HCT116 (cell line): ENCODE measurements around the gene DYNC2LI1. TPM values are rescaled to one million over a fixed set of nuclear protein-coding genes. Genes with fewer than 3 reads are reported as not detected.

ENCODE experiments used
- ATAC-seq: fragments of 200-7000 bp; cut with Tn5 transposase; 2 replicates; pipeline ENCODE4 v1.9.1; 2020; ENCODE audit warnings: mild to moderate bottlenecking, moderate library complexity
- BruUV-seq: library from RNA; stranded (reverse); fragments of 400-500 nt; replicated peaks from 2 replicates; lab custom pipeline; 2021; lab: Mats Ljungman, UMichigan
- CTCF ChIA-PET: fragments of 300-600 bp; sonication (Branson Sonifier 250); formaldehyde crosslinking; loops from one replicate; lab custom pipeline; 2021; ENCODE audit warnings: antibody characterized with exemption; lab: Charles Lee
- POLR2A ChIA-PET: fragments of 300-600, 350-600 bp; sonication (Branson Sonifier 250); formaldehyde crosslinking; loops from one replicate; lab custom pipeline; 2021; ENCODE audit warnings: antibody characterized with exemption; lab: Charles Lee
- RAD21 ChIA-PET, 2 experiments: fragments of 300-600 bp; sonication (Branson Sonifier 250); formaldehyde crosslinking; loops; one replicate each; lab custom pipeline; 2023; ENCODE audit warnings: low total read pairs in 2 of 2; ENCODE audit not compliant: uncharacterized antibody in 2 of 2, unreplicated experiment in 2 of 2, low non-redundant PET in 1 of 2; lab: Charles Lee
- DNase-seq: peaks from one replicate; pipeline ENCODE4 v3.0.0-alpha.2; 2010; ENCODE audit warnings: low read depth, low spot score
- H2AFZ ChIP-seq: fragments of 200-600 bp; shearing (Covaris generic), sonication (generic); 2 replicates; pipeline ENCODE4 v1.6.1; 2017; ENCODE audit warnings: low read depth, mixed run types, mixed read lengths, antibody characterized with exemption, low read length; ENCODE audit not compliant: poor library complexity, severe bottlenecking
- H3K27ac ChIP-seq: 2 replicates; pipeline ENCODE4 v1.5.1; 2012; ENCODE audit warnings: low read depth, low read length
- H3K27me3 ChIP-seq: fragments of 200-600 bp; sonication (generic); 2 replicates; pipeline ENCODE4 v1.6.1; 2016; ENCODE audit warnings: mixed run types, low read length, mixed read lengths; ENCODE audit not compliant: insufficient read depth
- H3K36me3 ChIP-seq, 2 experiments: fragments of 200-500 bp in 1 of 2; fragments of 200-600 bp in 1 of 2; sonication (Bioruptor generic) in 1 of 2; sonication (generic) in 1 of 2; 2 replicates each; pipeline versions ENCODE4 v1.5.1 to v1.6.1; 2014 to 2016; ENCODE audit warnings: low read length in 2 of 2, inconsistent platforms in 1 of 2, mixed read lengths in 1 of 2, mixed run types in 1 of 2; ENCODE audit not compliant: insufficient read depth in 2 of 2, control insufficient read depth in 1 of 2
- H3K4me1 ChIP-seq, 2 experiments: fragments of 200-600 bp in 1 of 2; sonication (generic) in 1 of 2; 2 replicates each; pipeline versions ENCODE4 v1.5.1 to v1.6.1; 2012 to 2017; ENCODE audit warnings: low read length in 2 of 2, inconsistent platforms in 1 of 2, mild to moderate bottlenecking in 1 of 2, mixed read lengths in 1 of 2, mixed run types in 1 of 2, moderate library complexity in 1 of 2; ENCODE audit not compliant: insufficient read depth in 2 of 2, control insufficient read depth in 1 of 2
- H3K4me2 ChIP-seq: fragments of 200-600 bp; sonication (generic); 2 replicates; pipeline ENCODE4 v1.6.1; 2017; ENCODE audit warnings: mixed run types, low read length, mixed read lengths
- H3K4me3 ChIP-seq, 2 experiments: fragments of 200-600 bp in 1 of 2; sonication (generic) in 1 of 2; replicated peaks in 1 of 2; 2 replicates each; pipeline ENCODE4 v1.5.1; 2011 to 2016; ENCODE audit warnings: low read length in 2 of 2, control low read depth in 1 of 2, low read depth in 1 of 2, mild to moderate bottlenecking in 1 of 2, mixed read lengths in 1 of 2, mixed run types in 1 of 2
- H3K79me2 ChIP-seq: fragments of 200-600 bp; sonication (generic); 2 replicates; pipeline ENCODE4 v1.6.1; 2017; ENCODE audit warnings: mild to moderate bottlenecking, mixed run types, low read length, moderate library complexity, mixed read lengths; ENCODE audit not compliant: insufficient read depth
- H3K9ac ChIP-seq: fragments of 200-600 bp; sonication (generic); 2 replicates; pipeline ENCODE4 v1.6.1; 2016; ENCODE audit warnings: low read length, mixed read lengths
- H3K9me2 ChIP-seq: fragments of 200-600 bp; sonication (generic), shearing (Covaris generic); 2 replicates; pipeline ENCODE4 v1.6.1; 2017; ENCODE audit warnings: mixed run types, mild to moderate bottlenecking, moderate library complexity; ENCODE audit not compliant: insufficient read depth
- H3K9me3 ChIP-seq, 2 experiments: fragments of 200-500 bp in 1 of 2; fragments of 200-600 bp in 1 of 2; sonication (Bioruptor generic) in 1 of 2; sonication (generic) in 1 of 2; 2 replicates each; pipeline ENCODE4 v1.6.1; 2014 to 2017; ENCODE audit warnings: low read length in 2 of 2, mixed read lengths in 2 of 2, inconsistent platforms in 1 of 2, low read depth in 1 of 2, mild to moderate bottlenecking in 1 of 2, mixed run types in 1 of 2, moderate library complexity in 1 of 2; ENCODE audit not compliant: control insufficient read depth in 1 of 2, insufficient read depth in 1 of 2
- H4K20me1 ChIP-seq: fragments of 200-600 bp; sonication (generic), shearing (Covaris generic); 2 replicates; pipeline ENCODE4 v1.6.1; 2017; ENCODE audit warnings: mixed run types, mild to moderate bottlenecking, moderate library complexity; ENCODE audit not compliant: insufficient read depth
- CBX3 ChIP-seq: IDR thresholded peaks from 2 replicates; pipeline ENCODE4 v1.6.1; 2012; ENCODE audit warnings: low read depth
- ELF1 ChIP-seq: IDR thresholded peaks from 2 replicates; pipeline ENCODE4 v1.6.1; 2012; ENCODE audit warnings: low read depth, borderline replicate concordance
- JUND ChIP-seq: IDR thresholded peaks from 2 replicates; pipeline ENCODE4 v1.6.1; 2012
- SIN3A ChIP-seq: IDR thresholded peaks from 2 replicates; pipeline ENCODE4 v1.6.1; 2012; ENCODE audit warnings: low read depth
- SRF ChIP-seq: IDR thresholded peaks from 2 replicates; pipeline ENCODE4 v1.6.1; 2012; ENCODE audit warnings: low read depth
- YY1 ChIP-seq: IDR thresholded peaks from 2 replicates; pipeline ENCODE4 v1.6.1; 2011; ENCODE audit warnings: low read length, low read depth, moderate library complexity, mild to moderate bottlenecking; ENCODE audit not compliant: insufficient replicate concordance; ENCODE audit errors: extremely low read depth
- ZFX ChIP-seq: fragments of 450-650 bp; IDR thresholded peaks from 2 replicates; pipeline ENCODE4 v1.6.1; 2017
- intact Hi-C: fragments of 100-400 bp; cut with micrococcal nuclease; formaldehyde crosslinking; loops from 2 replicates; pipeline ENCODE4 v1.10.0; 2022
- total RNA-seq: library from RNA; stranded (reverse); gene quantifications from one replicate; pipeline ENCODE4 v1.2.1, GENCODE V29; 2021; ENCODE audit not compliant: unreplicated experiment
- TF ChIP-seq, protein P1 (sequence below): IDR thresholded peaks from 2 replicates; pipeline ENCODE4 v1.6.1; 2011; ENCODE audit warnings: mild to moderate bottlenecking, low read length, moderate library complexity; ENCODE audit not compliant: insufficient replicate concordance; ENCODE audit errors: extremely low read depth
- TF ChIP-seq, protein P2 (sequence below), 3 experiments: fragments of 200-600 bp in 1 of 3; sonication (generic) in 1 of 3; IDR thresholded peaks in 2 of 3; conservative IDR thresholded peaks in 1 of 3; 2 replicates each; pipeline ENCODE4 v1.5.1; 2012 to 2017; ENCODE audit warnings: low read depth in 2 of 3, low read length in 2 of 3, antibody characterized with exemption in 1 of 3, borderline replicate concordance in 1 of 3, control low read depth in 1 of 3, mild to moderate bottlenecking in 1 of 3, mixed read lengths in 1 of 3, mixed run types in 1 of 3, moderate library complexity in 1 of 3; ENCODE audit not compliant: insufficient read depth in 1 of 3

Gene DYNC2LI1
- total RNA-seq, 1 experiment from 2014 or later, result 16.7 TPM

DNA sequence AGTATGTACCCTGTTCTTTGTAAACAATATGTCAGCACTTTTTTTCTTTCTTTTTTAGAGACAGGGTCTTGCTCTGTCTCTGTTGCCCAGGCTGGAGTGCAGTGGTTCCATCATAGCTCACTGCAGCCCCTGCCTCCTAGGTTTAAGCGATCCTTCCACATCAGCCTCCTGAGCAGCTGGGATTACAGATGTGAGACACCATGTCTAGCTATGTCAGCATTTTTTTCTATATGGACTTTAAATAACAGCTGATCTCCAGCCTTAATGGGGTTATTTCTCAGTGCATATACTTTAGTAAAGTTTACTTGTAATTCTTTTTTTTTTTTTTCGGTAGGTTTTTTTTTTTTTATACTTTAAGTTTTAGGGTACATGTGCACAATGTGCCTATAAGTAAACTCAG, 38.2 kb downstream of the DYNC2LI1 start:
- Histone ChIP-seq H3K79me2 (no peaks in the 10 kb centered on the region), H3K36me3 (no peaks in the 10 kb centered on the region), H3K4me1 (no peaks in the 10 kb centered on the region), H3K9ac (no peak overlapping the region), H4K20me1 (no peaks in the 10 kb centered on the region), H3K9me3 (no peaks in the 10 kb centered on the region), H3K27me3 (no peaks in the 10 kb centered on the region), H3K9me2 (no peaks in the 10 kb centered on the region), H3K27ac (no peak overlapping the region), H2AFZ (no peak overlapping the region), H3K4me3 (no peak overlapping the region), H3K4me2 (no peak overlapping the region)
- DNase-seq (no peak), ATAC-seq (no peak)
- intact Hi-C loops, result no loop called here
- TF ChIP-seq JUND, result no peak
- TF ChIP-seq ELF1, result no peak
- no peak for TF ChIP-seq YY1
- TF ChIP-seq SRF, result no peak
- TF ChIP-seq SIN3A, result no peak
- TF ChIP-seq, protein P1, sequence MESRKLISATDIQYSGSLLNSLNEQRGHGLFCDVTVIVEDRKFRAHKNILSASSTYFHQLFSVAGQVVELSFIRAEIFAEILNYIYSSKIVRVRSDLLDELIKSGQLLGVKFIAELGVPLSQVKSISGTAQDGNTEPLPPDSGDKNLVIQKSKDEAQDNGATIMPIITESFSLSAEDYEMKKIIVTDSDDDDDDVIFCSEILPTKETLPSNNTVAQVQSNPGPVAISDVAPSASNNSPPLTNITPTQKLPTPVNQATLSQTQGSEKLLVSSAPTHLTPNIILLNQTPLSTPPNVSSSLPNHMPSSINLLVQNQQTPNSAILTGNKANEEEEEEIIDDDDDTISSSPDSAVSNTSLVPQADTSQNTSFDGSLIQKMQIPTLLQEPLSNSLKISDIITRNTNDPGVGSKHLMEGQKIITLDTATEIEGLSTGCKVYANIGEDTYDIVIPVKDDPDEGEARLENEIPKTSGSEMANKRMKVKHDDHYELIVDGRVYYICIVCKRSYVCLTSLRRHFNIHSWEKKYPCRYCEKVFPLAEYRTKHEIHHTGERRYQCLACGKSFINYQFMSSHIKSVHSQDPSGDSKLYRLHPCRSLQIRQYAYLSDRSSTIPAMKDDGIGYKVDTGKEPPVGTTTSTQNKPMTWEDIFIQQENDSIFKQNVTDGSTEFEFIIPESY, result no peak
- TF ChIP-seq ZFX, result no peak
- TF ChIP-seq, protein P2, sequence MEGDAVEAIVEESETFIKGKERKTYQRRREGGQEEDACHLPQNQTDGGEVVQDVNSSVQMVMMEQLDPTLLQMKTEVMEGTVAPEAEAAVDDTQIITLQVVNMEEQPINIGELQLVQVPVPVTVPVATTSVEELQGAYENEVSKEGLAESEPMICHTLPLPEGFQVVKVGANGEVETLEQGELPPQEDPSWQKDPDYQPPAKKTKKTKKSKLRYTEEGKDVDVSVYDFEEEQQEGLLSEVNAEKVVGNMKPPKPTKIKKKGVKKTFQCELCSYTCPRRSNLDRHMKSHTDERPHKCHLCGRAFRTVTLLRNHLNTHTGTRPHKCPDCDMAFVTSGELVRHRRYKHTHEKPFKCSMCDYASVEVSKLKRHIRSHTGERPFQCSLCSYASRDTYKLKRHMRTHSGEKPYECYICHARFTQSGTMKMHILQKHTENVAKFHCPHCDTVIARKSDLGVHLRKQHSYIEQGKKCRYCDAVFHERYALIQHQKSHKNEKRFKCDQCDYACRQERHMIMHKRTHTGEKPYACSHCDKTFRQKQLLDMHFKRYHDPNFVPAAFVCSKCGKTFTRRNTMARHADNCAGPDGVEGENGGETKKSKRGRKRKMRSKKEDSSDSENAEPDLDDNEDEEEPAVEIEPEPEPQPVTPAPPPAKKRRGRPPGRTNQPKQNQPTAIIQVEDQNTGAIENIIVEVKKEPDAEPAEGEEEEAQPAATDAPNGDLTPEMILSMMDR (IDR thresholded peaks at IDR 0.05 in 2 of 3, conservative IDR thresholded peaks at IDR 0.05 in 1 of 3; ENCODE audit: borderline replicate concordance in 1 of 3, insufficient read depth in 1 of 3, low read depth in 2 of 3, low read length in 2 of 3), result no peak
- no peak for TF ChIP-seq CBX3
- CTCF ChIA-PET, result no interaction called here
- no TSS peak for BruUV-seq
- POLR2A ChIA-PET, result no interaction called here
- RAD21 ChIA-PET, result no interaction called here
